ENCODE data around the gene NFKB1.

NFKB1 gene

DNA sequence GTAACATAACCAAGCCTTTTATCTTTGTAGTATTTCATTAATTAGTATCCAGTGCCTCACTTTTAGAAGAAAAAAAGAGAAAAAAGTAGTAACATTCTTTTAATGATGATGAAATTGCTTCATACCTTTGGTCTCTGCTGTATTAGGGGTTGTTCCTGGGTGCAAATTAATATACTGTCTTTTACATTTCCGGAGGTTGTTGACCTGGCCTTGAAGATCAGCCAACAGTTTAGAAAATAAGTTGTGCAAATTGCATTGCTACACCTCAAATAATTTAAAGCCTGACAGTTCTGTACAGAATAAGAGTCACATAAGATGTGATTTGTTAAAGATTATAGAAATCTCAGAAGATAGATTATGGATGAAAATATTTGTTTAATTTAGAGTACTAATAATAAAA lies 3.8 kb downstream of the NFKB1 start:
- Mint-ChIP-seq H3K27me3 (no peaks in the 10 kb centered on the region), H3K36me3 (ENCODE audit: insufficient read depth) (peaks cover 46% of the 10 kb centered on the region), H3K4me3 (peak overlapping the region; percentile 90 to 98), H3K9me3 (no peaks in the 10 kb centered on the region), H3K27ac (peak overlapping the region in 1 of 2 donors; percentile 99), H3K4me1 (ENCODE audit: low read depth in 2 of 2) (peaks cover 38 to 47% of the 10 kb centered on the region in 2 donors)
- no peak for DNase-seq
- no peak for ATAC-seq (replicated peaks)

DNA sequence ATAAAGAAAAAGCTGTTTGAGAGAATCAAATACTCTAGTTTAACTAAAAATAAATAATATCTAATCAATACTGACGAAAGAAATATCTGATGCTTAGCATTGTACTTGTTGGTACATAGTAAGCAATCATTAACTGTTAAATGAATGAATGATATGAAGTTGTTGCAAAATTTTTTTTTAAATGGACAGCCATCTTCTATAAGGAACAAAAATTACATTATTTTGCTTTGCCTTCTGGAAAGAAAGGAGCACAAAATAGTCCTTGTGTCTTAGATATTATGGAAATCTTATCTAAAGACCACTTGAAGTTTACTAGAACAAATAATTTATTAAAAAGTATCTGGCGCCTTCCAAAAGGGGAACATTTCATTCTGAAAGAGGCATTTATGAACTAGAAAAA lies 4.5 kb downstream of the NFKB1 start:
- no peaks in the 10 kb centered on the region for H3K27me3 Mint-ChIP-seq
- DNase-seq = no peak
- H3K27ac Mint-ChIP-seq = no peak overlapping the region
- no peaks in the 10 kb centered on the region for H3K9me3 Mint-ChIP-seq
- H3K4me1 Mint-ChIP-seq (ENCODE audit: low read depth in 2 of 2) = peaks cover 41 to 48% of the 10 kb centered on the region in 2 donors
- ATAC-seq (replicated peaks) = no peak
- no peak overlapping the region for H3K4me3 Mint-ChIP-seq
- peaks cover 43% of the 10 kb centered on the region for H3K36me3 Mint-ChIP-seq (ENCODE audit: insufficient read depth)

DNA sequence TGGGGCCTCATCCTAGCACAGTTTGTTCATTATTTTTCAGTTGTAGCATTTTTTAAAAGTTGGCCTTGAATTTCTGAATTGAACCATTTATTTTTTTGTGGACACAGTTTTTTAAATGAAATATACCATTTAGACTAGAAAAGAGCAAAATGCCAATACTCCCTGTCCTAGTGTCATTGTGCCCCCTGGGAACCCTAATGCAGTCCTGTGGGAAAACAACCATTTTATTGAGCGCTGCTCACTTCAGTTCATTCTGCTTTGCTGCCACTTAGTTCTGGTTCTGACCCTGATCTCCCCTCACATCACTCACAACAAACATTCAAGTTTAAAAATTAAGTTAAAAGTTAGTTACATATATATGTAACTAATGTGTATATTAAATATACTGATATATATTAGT lies 5.4 kb downstream of the NFKB1 start:
- Mint-ChIP-seq H3K27ac (no peak overlapping the region), H3K4me1 (ENCODE audit: low read depth in 2 of 2) (peaks cover 45 to 54% of the 10 kb centered on the region in 2 donors), H3K27me3 (no peaks in the 10 kb centered on the region), H3K4me3 (no peak overlapping the region), H3K9me3 (no peaks in the 10 kb centered on the region), H3K36me3 (ENCODE audit: insufficient read depth) (peaks cover 39% of the 10 kb centered on the region)
- no peak for ATAC-seq (replicated peaks)
- no peak for DNase-seq

DNA sequence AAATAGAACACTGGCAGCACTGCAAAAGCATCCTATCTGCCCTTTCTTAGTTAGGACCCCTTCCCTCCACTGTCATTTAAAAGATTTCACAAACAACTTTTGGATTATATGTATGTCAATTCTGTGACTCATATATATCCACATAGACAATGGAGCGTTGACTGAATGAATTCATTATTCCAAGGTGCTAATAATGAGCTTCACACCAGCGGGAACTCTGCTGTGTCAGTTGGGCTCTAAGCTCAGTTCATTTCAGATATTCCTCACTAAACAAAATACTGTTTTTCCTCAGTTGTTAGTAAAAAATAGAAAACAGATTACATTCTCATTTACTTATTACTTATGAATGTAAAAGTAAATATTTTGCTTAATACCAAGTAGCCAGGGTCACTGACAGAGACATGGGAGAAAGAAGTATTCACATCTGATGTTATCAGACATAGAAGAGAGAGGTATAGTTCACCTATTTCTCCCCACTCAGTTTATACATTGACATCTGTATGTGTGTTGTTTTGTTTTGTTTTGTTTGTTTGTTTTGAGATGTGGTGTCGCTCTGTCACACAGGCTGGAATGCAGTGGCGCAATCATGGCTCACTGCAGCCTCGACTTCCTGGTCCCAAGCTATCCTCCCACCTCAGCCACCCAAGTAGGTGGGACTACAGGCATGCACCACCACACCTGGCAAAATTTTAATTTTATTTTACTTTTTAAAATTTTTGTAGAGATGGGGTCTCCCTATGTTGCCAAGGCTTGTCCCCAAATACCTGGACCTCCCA lies 10.9 kb downstream of the NFKB1 start:
- H3K36me3 Mint-ChIP-seq (ENCODE audit: insufficient read depth) = peaks cover 57% of the 10 kb centered on the region
- ATAC-seq (replicated peaks) = no peak
- no peak for DNase-seq
- H3K9me3 Mint-ChIP-seq = peaks cover 1 to 12% of the 10 kb centered on the region in 2 donors
- no peak overlapping the region for H3K4me3 Mint-ChIP-seq
- H3K27ac Mint-ChIP-seq = no peak overlapping the region
- H3K27me3 Mint-ChIP-seq = no peaks in the 10 kb centered on the region
- H3K4me1 Mint-ChIP-seq (ENCODE audit: low read depth in 2 of 2) = peaks cover 36 to 45% of the 10 kb centered on the region in 2 donors

DNA sequence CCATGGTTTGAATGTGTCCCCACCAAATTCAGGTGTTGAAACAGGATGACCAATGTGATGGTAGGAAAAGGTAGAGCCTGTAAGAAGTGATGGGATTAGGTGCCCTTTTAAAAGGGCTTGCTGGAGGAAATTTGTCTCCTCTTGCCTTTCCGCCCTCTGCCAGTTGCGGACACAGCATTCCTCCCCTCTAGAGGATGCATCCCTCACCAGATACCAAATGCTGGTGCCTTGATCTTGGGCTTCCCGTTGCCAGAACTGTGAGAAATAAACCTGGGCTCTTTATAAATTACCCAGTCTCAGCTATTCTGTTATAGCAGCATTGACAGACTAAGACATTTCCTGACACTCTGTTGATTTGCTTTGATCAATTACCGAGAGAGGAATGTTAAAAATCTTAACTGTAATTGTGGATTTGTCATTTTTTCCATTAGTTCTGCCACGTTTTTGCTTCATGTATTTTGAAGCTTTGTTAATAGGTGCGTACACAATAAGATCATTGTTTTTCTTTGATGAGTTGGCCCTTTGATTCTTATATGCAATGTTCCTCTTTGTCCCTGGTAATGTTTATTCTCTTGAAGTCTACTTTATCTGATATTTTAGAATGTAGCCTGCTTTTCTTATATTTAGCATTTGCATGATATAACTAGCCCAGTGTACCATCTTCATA lies 13.3 kb downstream of the NFKB1 start:
- peaks cover 35 to 54% of the 10 kb centered on the region in 2 donors for H3K4me1 Mint-ChIP-seq (ENCODE audit: low read depth in 2 of 2)
- DNase-seq = no peak
- peaks cover 1 to 13% of the 10 kb centered on the region in 2 donors for H3K9me3 Mint-ChIP-seq
- H3K4me3 Mint-ChIP-seq = no peak overlapping the region
- H3K36me3 Mint-ChIP-seq (ENCODE audit: insufficient read depth) = peaks cover 61% of the 10 kb centered on the region
- no peak overlapping the region for H3K27ac Mint-ChIP-seq
- ATAC-seq (replicated peaks) = no peak
- no peaks in the 10 kb centered on the region for H3K27me3 Mint-ChIP-seq

DNA sequence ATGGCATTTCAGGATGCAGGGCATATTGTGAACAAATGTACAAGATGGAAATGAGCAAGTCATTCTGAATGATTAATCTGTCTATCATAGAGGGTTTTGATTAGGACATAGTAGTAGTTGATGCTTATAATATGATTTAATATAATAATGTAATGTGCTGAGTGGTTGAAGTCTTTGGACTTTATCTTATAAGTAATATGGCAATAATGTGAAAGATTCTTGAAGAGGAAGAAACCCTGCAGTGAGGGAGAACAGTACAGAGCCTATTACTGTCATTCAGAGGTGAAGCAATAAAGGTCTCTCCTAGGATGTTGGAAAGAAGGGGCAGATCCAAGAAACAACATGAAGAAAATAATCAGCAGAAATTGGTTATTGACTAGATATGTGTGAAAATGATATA lies 16.6 kb downstream of the NFKB1 start:
- Mint-ChIP-seq H3K36me3 (ENCODE audit: insufficient read depth) (peaks cover 52% of the 10 kb centered on the region), H3K4me3 (peak overlapping the region; percentile 1 to 61), H3K9me3 (peaks cover 1 to 13% of the 10 kb centered on the region in 2 donors), H3K4me1 (ENCODE audit: low read depth in 2 of 2) (peaks cover 37 to 55% of the 10 kb centered on the region in 2 donors), H3K27ac (peak overlapping the region; percentile 84 to 88), H3K27me3 (no peaks in the 10 kb centered on the region)
- DNase-seq = no peak
- ATAC-seq (replicated peaks) = no peak

DNA sequence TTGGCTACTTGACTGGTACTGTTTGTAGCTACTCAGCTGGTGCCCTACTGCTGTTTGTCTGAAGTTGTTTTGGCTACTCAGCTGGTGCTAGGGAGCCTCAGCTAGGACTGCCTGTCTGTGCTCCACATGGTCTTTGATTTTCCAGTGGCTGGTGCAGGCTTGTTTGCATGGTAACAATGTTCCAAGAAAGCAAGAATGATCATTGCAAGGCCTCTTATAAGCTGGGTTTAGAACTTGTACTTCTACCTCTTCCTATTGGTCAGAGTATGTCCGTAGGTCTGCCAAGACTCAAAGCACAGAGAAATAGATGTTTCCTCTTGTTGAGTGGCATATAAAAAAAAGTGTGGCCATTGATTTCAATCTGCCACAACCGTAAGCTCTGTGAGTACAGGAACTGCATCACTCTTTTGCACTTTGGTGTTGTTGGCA lies 17.6 kb downstream of the NFKB1 start:
- Mint-ChIP-seq H3K27me3 (no peaks in the 10 kb centered on the region), H3K27ac (peak overlapping the region; percentile 84 to 88), H3K4me3 (peak overlapping the region; percentile 61 to 66), H3K4me1 (ENCODE audit: low read depth in 2 of 2) (peaks cover 45 to 64% of the 10 kb centered on the region in 2 donors), H3K9me3 (peaks cover 1 to 13% of the 10 kb centered on the region in 2 donors), H3K36me3 (ENCODE audit: insufficient read depth) (peaks cover 47% of the 10 kb centered on the region)
- ATAC-seq (replicated peaks) (peak; percentile 84), DNase-seq (peak; percentile 19 to 31 (median 25))

DNA sequence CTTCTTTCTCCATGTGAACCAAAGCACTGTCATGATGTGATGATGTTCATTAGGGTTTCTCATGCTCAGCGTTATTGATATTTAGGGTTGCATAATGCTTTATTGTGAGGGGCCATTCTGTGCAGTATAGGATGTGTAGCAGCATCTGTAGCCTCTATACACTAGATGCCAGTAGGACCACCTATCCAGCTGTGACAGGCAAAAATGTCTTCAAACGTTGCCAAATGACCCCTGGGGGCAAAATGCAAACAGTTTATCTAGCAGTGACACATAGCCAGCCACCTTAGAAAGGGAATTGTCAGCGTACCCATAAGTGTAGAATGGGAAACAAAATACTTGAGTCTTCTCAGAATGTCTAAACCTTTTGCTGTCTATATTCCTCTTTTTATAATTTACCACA lies 18.8 kb downstream of the NFKB1 start:
- ATAC-seq (replicated peaks) (no peak), DNase-seq (no peak)
- Mint-ChIP-seq H3K4me3 (no peak overlapping the region), H3K4me1 (ENCODE audit: low read depth in 2 of 2) (peaks cover 46 to 63% of the 10 kb centered on the region in 2 donors), H3K36me3 (ENCODE audit: insufficient read depth) (peaks cover 46% of the 10 kb centered on the region), H3K9me3 (peaks cover 1 to 13% of the 10 kb centered on the region in 2 donors), H3K27ac (peak overlapping the region in 1 of 2 donors; percentile 10), H3K27me3 (no peaks in the 10 kb centered on the region)

DNA sequence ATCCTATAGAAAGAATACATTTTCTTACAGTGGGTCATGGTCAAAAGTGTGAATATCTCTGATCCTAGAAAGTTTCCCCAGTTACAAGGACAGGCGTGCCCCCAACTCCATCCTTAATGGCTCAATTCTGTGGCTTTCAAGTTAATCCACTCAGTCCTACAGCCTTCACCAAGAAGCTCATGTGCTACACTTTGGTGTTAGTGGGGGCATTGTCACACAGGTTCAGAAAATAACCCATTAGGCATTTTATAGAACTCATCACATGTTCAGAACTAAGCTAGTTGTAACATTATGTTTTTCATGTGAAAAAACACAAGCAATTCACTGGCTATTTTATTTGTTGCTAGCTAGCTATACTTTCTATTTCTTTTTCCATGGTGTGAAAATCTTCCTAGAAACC lies 20.4 kb downstream of the NFKB1 start:
- no peaks in the 10 kb centered on the region for H3K27me3 Mint-ChIP-seq
- ATAC-seq (replicated peaks) (no peak), DNase-seq (no peak)
- no peak overlapping the region for H3K4me3 Mint-ChIP-seq
- H3K36me3 Mint-ChIP-seq (ENCODE audit: insufficient read depth) = peaks cover 40% of the 10 kb centered on the region
- peaks cover 50 to 67% of the 10 kb centered on the region in 2 donors for H3K4me1 Mint-ChIP-seq (ENCODE audit: low read depth in 2 of 2)
- peaks cover 0 to 6% of the 10 kb centered on the region in 2 donors for H3K9me3 Mint-ChIP-seq
- peak overlapping the region; percentile 66 to 80 for H3K27ac Mint-ChIP-seq

DNA sequence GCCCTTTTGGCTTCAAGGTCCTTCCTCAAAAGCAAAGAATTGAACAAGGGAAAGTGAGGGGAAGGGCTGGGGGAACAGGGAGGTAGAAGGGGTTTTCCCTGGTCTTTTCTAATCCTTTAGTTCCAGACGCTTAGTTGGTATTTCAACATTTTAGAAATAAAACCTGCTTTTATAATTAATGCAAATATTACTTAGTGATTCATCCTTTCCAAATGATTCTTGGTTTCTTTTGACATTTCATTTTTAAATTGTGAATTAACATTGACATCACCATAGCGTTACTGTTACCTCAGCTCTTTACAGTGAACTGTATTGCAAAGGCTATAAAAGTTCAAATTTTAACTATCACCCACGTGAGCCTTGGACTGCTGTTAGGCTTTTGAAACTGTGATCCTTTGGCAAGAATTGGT lies 20.9 kb downstream of the NFKB1 start:
- peaks cover 40% of the 10 kb centered on the region for H3K36me3 Mint-ChIP-seq (ENCODE audit: insufficient read depth)
- peaks cover 51 to 67% of the 10 kb centered on the region in 2 donors for H3K4me1 Mint-ChIP-seq (ENCODE audit: low read depth in 2 of 2)
- DNase-seq = no peak
- ATAC-seq (replicated peaks) = no peak
- no peaks in the 10 kb centered on the region for H3K27me3 Mint-ChIP-seq
- peak overlapping the region in 1 of 2 donors; percentile 20 for H3K4me3 Mint-ChIP-seq
- peaks cover 0 to 1% of the 10 kb centered on the region in 2 donors for H3K9me3 Mint-ChIP-seq
- H3K27ac Mint-ChIP-seq = peak overlapping the region; percentile 66 to 80

DNA sequence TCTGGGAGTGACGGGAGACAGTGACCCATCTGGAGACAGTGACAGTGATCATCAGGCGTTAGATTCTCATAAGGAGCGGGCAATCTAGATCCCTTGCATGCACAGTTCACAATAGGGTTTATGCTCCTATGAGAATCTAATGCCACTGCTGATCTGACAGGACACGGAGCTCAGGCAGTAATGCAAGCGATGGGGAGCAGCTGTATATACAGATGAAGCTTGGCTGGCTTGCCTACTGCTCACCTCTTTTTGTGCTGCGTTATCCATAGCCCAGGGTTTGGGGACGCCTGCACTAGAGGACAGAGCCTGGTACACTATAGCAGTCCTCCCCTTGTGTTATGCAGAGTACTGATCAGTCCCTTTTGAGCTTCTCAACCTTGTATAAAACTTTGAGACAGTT lies 23.5 kb downstream of the NFKB1 start:
- ATAC-seq (replicated peaks) (peak; percentile 11), DNase-seq (no peak)
- Mint-ChIP-seq H3K4me3 (no peak overlapping the region), H3K36me3 (ENCODE audit: insufficient read depth) (peaks cover 44% of the 10 kb centered on the region), H3K27me3 (no peaks in the 10 kb centered on the region), H3K4me1 (ENCODE audit: low read depth in 2 of 2) (peaks cover 52 to 63% of the 10 kb centered on the region in 2 donors), H3K9me3 (no peaks in the 10 kb centered on the region), H3K27ac (peak overlapping the region; percentile 6 to 46)

DNA sequence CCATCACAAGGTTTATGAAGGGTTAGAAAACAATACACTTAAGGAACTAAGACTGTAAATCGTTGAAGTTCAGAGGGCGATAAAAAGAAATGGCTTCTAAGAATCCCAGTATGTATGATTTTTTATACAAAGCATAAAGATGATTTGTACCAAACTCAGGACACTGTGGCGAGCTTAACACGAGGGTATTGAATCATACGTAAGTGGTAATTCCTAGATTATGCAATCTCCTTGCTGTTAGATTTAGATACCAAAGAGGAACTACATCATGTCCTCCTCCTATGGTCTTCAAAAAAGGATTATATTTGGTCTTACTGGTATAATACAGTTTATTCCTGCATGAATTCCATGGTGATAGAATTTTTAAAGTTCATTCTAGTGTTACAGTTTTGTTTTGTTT lies 23.9 kb downstream of the NFKB1 start:
- Mint-ChIP-seq H3K36me3 (ENCODE audit: insufficient read depth) (peaks cover 47% of the 10 kb centered on the region), H3K27ac (peak overlapping the region; percentile 6 to 46), H3K9me3 (no peaks in the 10 kb centered on the region), H3K27me3 (no peaks in the 10 kb centered on the region), H3K4me3 (peak overlapping the region in 1 of 2 donors; percentile 31), H3K4me1 (ENCODE audit: low read depth in 2 of 2) (peaks cover 50 to 67% of the 10 kb centered on the region in 2 donors)
- DNase-seq (no peak), ATAC-seq (replicated peaks) (peak; percentile 39)

DNA sequence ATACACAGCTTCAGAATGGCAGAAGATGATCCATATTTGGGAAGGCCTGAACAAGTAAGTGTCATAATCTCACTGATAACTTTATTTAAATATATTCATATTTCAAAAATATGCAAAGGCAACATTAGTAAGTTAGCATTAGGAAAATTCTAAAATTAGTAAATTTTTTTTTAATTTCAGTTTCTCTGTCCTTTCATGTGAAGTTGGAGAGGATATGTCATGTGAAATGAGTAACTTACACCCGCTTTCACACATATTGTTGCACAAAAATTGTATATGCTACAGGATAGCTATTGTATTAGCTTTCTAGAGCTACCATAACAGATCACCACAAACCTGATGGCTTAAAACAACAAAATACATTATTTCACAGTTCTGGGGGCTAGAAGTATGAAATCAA lies 24.3 kb downstream of the NFKB1 start:
- Mint-ChIP-seq H3K4me1 (ENCODE audit: low read depth in 2 of 2) (peaks cover 50 to 67% of the 10 kb centered on the region in 2 donors), H3K36me3 (ENCODE audit: insufficient read depth) (peaks cover 51% of the 10 kb centered on the region), H3K9me3 (no peaks in the 10 kb centered on the region), H3K27ac (peak overlapping the region; percentile 18 to 29), H3K27me3 (no peaks in the 10 kb centered on the region), H3K4me3 (peak overlapping the region in 1 of 2 donors; percentile 31)
- ATAC-seq (replicated peaks) (no peak), DNase-seq (no peak)

DNA sequence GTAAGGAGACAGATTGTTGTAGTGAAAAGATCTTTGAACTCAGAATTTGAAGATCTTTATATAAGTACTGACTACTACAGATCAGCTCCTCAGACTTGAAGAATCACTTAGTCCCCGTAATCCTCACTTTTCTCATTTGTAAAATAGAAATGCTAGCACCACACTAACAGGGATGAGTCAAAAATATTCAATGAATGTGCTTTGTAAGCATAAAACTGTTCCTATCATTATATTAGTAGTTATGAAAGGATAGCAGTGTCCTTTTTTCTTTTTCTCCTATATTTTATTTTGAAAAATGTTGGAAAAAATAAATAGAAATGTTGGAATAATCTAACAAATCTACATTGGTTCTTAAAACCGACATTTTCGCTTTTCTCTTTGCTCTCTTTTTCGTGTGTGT lies 25.4 kb downstream of the NFKB1 start:
- no peaks in the 10 kb centered on the region for H3K9me3 Mint-ChIP-seq
- DNase-seq (no peak), ATAC-seq (replicated peaks) (no peak)
- H3K4me1 Mint-ChIP-seq (ENCODE audit: low read depth in 2 of 2) = peaks cover 52 to 65% of the 10 kb centered on the region in 2 donors
- peaks cover 61% of the 10 kb centered on the region for H3K36me3 Mint-ChIP-seq (ENCODE audit: insufficient read depth)
- H3K4me3 Mint-ChIP-seq = peak overlapping the region in 1 of 2 donors; percentile 76
- peak overlapping the region; percentile 79 to 91 for H3K27ac Mint-ChIP-seq
- no peaks in the 10 kb centered on the region for H3K27me3 Mint-ChIP-seq

All from effector memory CD8-positive, alpha-beta T cell (primary cell).